Lower lobe of right lung (tissue), 2 donors: ENCODE results near the gene KMT2D. TPM values are rescaled to one million over a fixed set of nuclear protein-coding genes. Genes with fewer than 3 reads are reported as not detected.

ENCODE experiments used
- ATAC-seq, 2 donors: fragments of 200-7000 bp; cut with Tn5 transposase; one replicate each; pipeline ENCODE4 v1.9.1; 2020 to 2022; ENCODE audit warnings: mild to moderate bottlenecking in 2 of 2, moderate library complexity in 2 of 2
- DNase-seq: peaks from one replicate; pipeline ENCODE4 v3.0.0-alpha.2; 2020
- H3K27ac ChIP-seq: fragments of 200-600 bp; one replicate; pipeline ENCODE4 v1.8.0; 2022
- H3K27me3 ChIP-seq: fragments of 200-600 bp; one replicate; pipeline ENCODE4 v1.8.0; 2022; ENCODE audit warnings: low read depth
- H3K36me3 ChIP-seq: fragments of 200-600 bp; one replicate; pipeline ENCODE4 v1.8.0; 2022; ENCODE audit warnings: mild to moderate bottlenecking
- H3K4me1 ChIP-seq: fragments of 200-600 bp; one replicate; pipeline ENCODE4 v1.8.0; 2022
- H3K4me3 ChIP-seq: fragments of 200-600 bp; one replicate; pipeline ENCODE4 v1.8.0; 2022; ENCODE audit warnings: mild to moderate bottlenecking
- H3K9me3 ChIP-seq: fragments of 200-600 bp; one replicate; pipeline ENCODE4 v1.8.0; 2022
- CTCF ChIP-seq: fragments of 200-600 bp; IDR thresholded peaks from one replicate; pipeline ENCODE4 v1.8.0; 2022; ENCODE audit warnings: antibody characterized with exemption, mild to moderate bottlenecking
- intact Hi-C: fragments of 100-400 bp; cut with DNase I; formaldehyde crosslinking; loops from one replicate; pipeline ENCODE4 v1.11.0; 2022
- total RNA-seq: library from RNA; stranded (reverse); fragmentation: NEBNext Ultra II Directional; extraction: Animal tissue kit (Norgen Biotek cat#: 25700); gene quantifications from one replicate; pipeline ENCODE4 v1.2.1, GENCODE V29; 2021
- donor health status: DM: no; HTN: yes; CAD: no; lungs with severe emphysema.

KMT2D gene
- total RNA-seq, 1 donor from 2014 or later = 114 TPM

- Histone ChIP-seq H3K9me3 (no peaks in the 10 kb centered on the region), H3K4me3 (no peak overlapping the region), H3K27me3 (no peaks in the 10 kb centered on the region), H3K36me3 (peaks cover 29% of the 10 kb centered on the region), H3K4me1 (peaks cover 17% of the 10 kb centered on the region), H3K27ac (no peak overlapping the region)
- ATAC-seq (no peak), DNase-seq (no peak)
- intact Hi-C loops = no loop called here
- TF ChIP-seq CTCF = no peak
Observed at GRCh38 chr12:49015196-49015595, 45.4 kb downstream of the KMT2D start.

GRCh38 chr12:49014547-49014946 lies 46.0 kb downstream of the KMT2D start:
- Histone ChIP-seq H3K4me1 (peaks cover 16% of the 10 kb centered on the region), H3K9me3 (no peaks in the 10 kb centered on the region), H3K27ac (no peak overlapping the region), H3K27me3 (no peaks in the 10 kb centered on the region), H3K36me3 (peaks cover 36% of the 10 kb centered on the region), H3K4me3 (no peak overlapping the region)
- TF ChIP-seq CTCF = no peak
- ATAC-seq (no peak), DNase-seq (no peak)
- intact Hi-C loops = no loop called here

GRCh38 chr12:49013428-49013827 lies 47.2 kb downstream of the KMT2D start:
- DNase-seq = no peak
- H3K4me1 ChIP-seq = peaks cover 13% of the 10 kb centered on the region
- no peaks in the 10 kb centered on the region for H3K27me3 ChIP-seq
- no peak overlapping the region for H3K4me3 ChIP-seq
- intact Hi-C loops = no loop called here
- no peaks in the 10 kb centered on the region for H3K9me3 ChIP-seq
- H3K36me3 ChIP-seq = peaks cover 44% of the 10 kb centered on the region
- no peak overlapping the region for H3K27ac ChIP-seq
- no peak for TF ChIP-seq CTCF
- ATAC-seq = no peak

- intact Hi-C loops = no loop called here
- DNase-seq = no peak
- H3K9me3 ChIP-seq = no peaks in the 10 kb centered on the region
- H3K4me1 ChIP-seq = peaks cover 10% of the 10 kb centered on the region
- H3K27me3 ChIP-seq = no peaks in the 10 kb centered on the region
- no peak overlapping the region for H3K4me3 ChIP-seq
- H3K27ac ChIP-seq = no peak overlapping the region
- no peak for TF ChIP-seq CTCF
- ATAC-seq = no peak
- peaks cover 46% of the 10 kb centered on the region for H3K36me3 ChIP-seq
Observed at GRCh38 chr12:49012739-49013138, 47.9 kb downstream of the KMT2D start.

Other genes starting within 250 kb of the KMT2D start
- 23.5 TPM for gene CACNB3, start 242.3 kb downstream of the KMT2D start, total RNA-seq
- 76.8 TPM for gene DDX23, start 208.6 kb downstream of the KMT2D start, total RNA-seq
- 5.9 TPM for gene RND1, start 194.9 kb downstream of the KMT2D start, total RNA-seq
- gene FKBP11, start 135.3 kb downstream of the KMT2D start, total RNA-seq = 24.9 TPM
- 155 TPM for gene ARF3, start 103.3 kb downstream of the KMT2D start, total RNA-seq
- 0.77 TPM for gene WNT10B, start 89.1 kb downstream of the KMT2D start, total RNA-seq
- not detected for gene WNT1, start 82.5 kb downstream of the KMT2D start, total RNA-seq
- not detected for gene DDN, start 61.4 kb downstream of the KMT2D start, total RNA-seq
- 49.2 TPM for gene PRKAG1, start 42.0 kb downstream of the KMT2D start, total RNA-seq
- 1.5 TPM for gene RHEBL1, start 9.2 kb upstream of the KMT2D start, total RNA-seq
- 1.5 TPM for gene DHH, start 34.0 kb upstream of the KMT2D start, total RNA-seq
- 61.7 TPM for gene LMBR1L, start 50.1 kb upstream of the KMT2D start, total RNA-seq
- gene TUBA1B, start 70.6 kb upstream of the KMT2D start, total RNA-seq = 575 TPM
- 120 TPM for gene TUBA1A, start 128.3 kb upstream of the KMT2D start, total RNA-seq
- gene TUBA1C, start 204.3 kb upstream of the KMT2D start, total RNA-seq = 96.0 TPM
- gene PRPH, start 234.4 kb upstream of the KMT2D start, total RNA-seq = 1.0 TPM